GM21786 (cell line): ENCODE measurements around the gene FBLN5.

Source experiments
- ATAC-seq: cut with Tn5 transposase; IDR thresholded peaks from one replicate; pipeline ENCODE4 v1.9.1; 2021; ENCODE audit not compliant: unreplicated experiment

The FBLN5 gene

GRCh38 chr14:91947475-91948184, at the start of gene FBLN5:
Gene FBLN5 (minus strand): TSS chr14:91947694. CDS start chr14:91947229, 465 bp downstream.
- no peak for ATAC-seq

GRCh38 chr14:91996948-91997371, 49.5 kb upstream of the FBLN5 start:
- no peak for ATAC-seq

GRCh38 chr14:91987192-91987591, 39.7 kb upstream of the FBLN5 start:
- ATAC-seq, result no peak

GRCh38 chr14:91985521-91986255, 38.2 kb upstream of the FBLN5 start:
- no peak for ATAC-seq

GRCh38 chr14:91985008-91985407, 37.5 kb upstream of the FBLN5 start:
- ATAC-seq, result no peak

- ATAC-seq, result no peak
Measured at GRCh38 chr14:91983588-91983987, 36.1 kb upstream of the FBLN5 start.

- no peak for ATAC-seq
Measured at GRCh38 chr14:91980157-91980556, 32.7 kb upstream of the FBLN5 start.

GRCh38 chr14:91977884-91978283, 30.4 kb upstream of the FBLN5 start:
- ATAC-seq, result no peak

GRCh38 chr14:91975763-91976162, 28.3 kb upstream of the FBLN5 start:
- ATAC-seq, result no peak

GRCh38 chr14:91971188-91971778, 23.8 kb upstream of the FBLN5 start:
- ATAC-seq, result no peak

- no peak for ATAC-seq
Measured at GRCh38 chr14:91968280-91968679, 20.8 kb upstream of the FBLN5 start.

- ATAC-seq, result no peak
Measured at GRCh38 chr14:91964724-91965123, 17.2 kb upstream of the FBLN5 start.

- no peak for ATAC-seq
Measured at GRCh38 chr14:91964011-91964410, 16.5 kb upstream of the FBLN5 start.

GRCh38 chr14:91963465-91963864, 16.0 kb upstream of the FBLN5 start:
- ATAC-seq, result no peak

GRCh38 chr14:91961297-91962220, 14.1 kb upstream of the FBLN5 start:
- ATAC-seq, result no peak

GRCh38 chr14:91957876-91958313, 10.4 kb upstream of the FBLN5 start:
- ATAC-seq, result no peak

- ATAC-seq, result no peak
Measured at GRCh38 chr14:91956616-91957015, 9.1 kb upstream of the FBLN5 start.

GRCh38 chr14:91955168-91955567, 7.7 kb upstream of the FBLN5 start:
- ATAC-seq, result no peak

GRCh38 chr14:91953170-91953985, 5.9 kb upstream of the FBLN5 start:
- no peak for ATAC-seq
